HL-60 (cell line): Measurements from ENCODE around the gene SERPINB11.
"Not testable (repeated sequence)": the region's sequence is repeated elsewhere in the genome, so short reads cannot be mapped to it uniquely, and the experiment has no call there.

Experiments used
- DNase-seq, 2 experiments: peaks; one replicate each; pipeline ENCODE4 v3.0.0-alpha.2; 2010 to 2020; ENCODE audit warnings: low read depth in 1 of 2, low spot score in 1 of 2
- H3K27ac ChIP-seq: fragments of 250-450 bp; sonication (Bioruptor Pico); replicated peaks from 2 replicates; pipeline ENCODE4 v1.5.1; 2020; ENCODE audit warnings: mild to moderate bottlenecking, moderate library complexity
- H3K27me3 ChIP-seq: fragments of 250-450 bp; sonication (Bioruptor Pico); 2 replicates; pipeline ENCODE4 v1.5.1; 2021; ENCODE audit warnings: mild to moderate bottlenecking, moderate library complexity; ENCODE audit not compliant: insufficient read depth, poor library complexity, severe bottlenecking
- H3K4me3 ChIP-seq: replicated peaks from 2 replicates; pipeline ENCODE4 v1.5.1; 2011; ENCODE audit warnings: mild to moderate bottlenecking, control low read depth, low read length; ENCODE audit not compliant: insufficient read depth
- CTCF ChIP-seq: IDR thresholded peaks from one replicate; pipeline ENCODE4 v1.5.1; 2011; ENCODE audit warnings: low read length, control low read depth, inconsistent platforms; ENCODE audit not compliant: insufficient read depth
- GABPA ChIP-seq: IDR thresholded peaks from 2 replicates; pipeline ENCODE4 v1.6.1; 2012; ENCODE audit warnings: low read depth
- POLR2AphosphoS5 ChIP-seq: IDR thresholded peaks from 2 replicates; pipeline ENCODE4 v1.6.1; 2012; ENCODE audit warnings: low read depth
- REST ChIP-seq: IDR thresholded peaks from 2 replicates; pipeline ENCODE4 v1.6.1; 2012; ENCODE audit warnings: low read depth; ENCODE audit not compliant: insufficient replicate concordance
- SPI1 ChIP-seq: IDR thresholded peaks from 2 replicates; pipeline ENCODE4 v1.6.1; 2012; ENCODE audit warnings: low read depth, mild to moderate bottlenecking, borderline replicate concordance

Gene SERPINB11

GRCh38 chr18:63753676-63754075 is 50.9 kb downstream of the SERPINB11 start:
- no peak for TF ChIP-seq SPI1
- DNase-seq, result no peak
- no peak overlapping the region for H3K27ac ChIP-seq
- no peaks in the 10 kb centered on the region for H3K27me3 ChIP-seq
- no peak overlapping the region for H3K4me3 ChIP-seq

- Histone ChIP-seq H3K4me3 (no peak overlapping the region), H3K27ac (no peak overlapping the region), H3K27me3 (no peaks in the 10 kb centered on the region)
- no peak for DNase-seq
- TF ChIP-seq REST, result no peak
- TF ChIP-seq CTCF, result no peak
- no peak for TF ChIP-seq GABPA
- TF ChIP-seq POLR2AphosphoS5, result no peak
- TF ChIP-seq SPI1, result no peak
Observed at GRCh38 chr18:63757541-63757940, 54.8 kb downstream of the SERPINB11 start.

GRCh38 chr18:63758615-63759240 is 56.0 kb downstream of the SERPINB11 start:
- TF ChIP-seq SPI1, result no peak
- no peak for TF ChIP-seq CTCF
- no peak for TF ChIP-seq GABPA
- no peak for TF ChIP-seq REST
- TF ChIP-seq POLR2AphosphoS5, result no peak
- Histone ChIP-seq H3K27ac (no peak overlapping the region), H3K4me3 (no peak overlapping the region), H3K27me3 (no peaks in the 10 kb centered on the region)
- DNase-seq, result no peak

GRCh38 chr18:63759786-63760185 is 57.0 kb downstream of the SERPINB11 start:
- not testable (repeated sequence) for H3K27ac ChIP-seq, H3K4me3 ChIP-seq, H3K27me3 ChIP-seq, DNase-seq

- H3K27ac ChIP-seq, result no peak overlapping the region
- DNase-seq, result no peak
- no peak overlapping the region for H3K4me3 ChIP-seq
- TF ChIP-seq POLR2AphosphoS5, result no peak
- no peak for TF ChIP-seq REST
- no peak for TF ChIP-seq SPI1
- no peak for TF ChIP-seq CTCF
- no peak for TF ChIP-seq GABPA
- no peaks in the 10 kb centered on the region for H3K27me3 ChIP-seq
Observed at GRCh38 chr18:63762518-63762917, 59.8 kb downstream of the SERPINB11 start.
